AG20443 (cell line): ENCODE measurements around the gene CXCR6.

ENCODE experiments used
- DNase-seq: peaks from one replicate; pipeline ENCODE4 v3.0.0; 2012; ENCODE audit warnings: low spot score, mixed read lengths

Gene CXCR6

GRCh38 chr3:45968706-45969105 lies 25.4 kb downstream of the CXCR6 start:
- DNase-seq: peak; percentile 80

GRCh38 chr3:45969116-45969515 lies 25.9 kb downstream of the CXCR6 start:
- DNase-seq: no peak

GRCh38 chr3:45969953-45970352 lies 26.7 kb downstream of the CXCR6 start:
- DNase-seq: no peak

- DNase-seq: peak; percentile 77
Measured at GRCh38 chr3:45972534-45973402, 29.5 kb downstream of the CXCR6 start.

- no peak for DNase-seq
Measured at GRCh38 chr3:45974686-45975085, 31.4 kb downstream of the CXCR6 start.

- DNase-seq: no peak
Measured at GRCh38 chr3:45975686-45976085, 32.4 kb downstream of the CXCR6 start.

GRCh38 chr3:45976191-45977091 lies 33.2 kb downstream of the CXCR6 start:
- no peak for DNase-seq

- no peak for DNase-seq
Measured at GRCh38 chr3:45978006-45978761, 34.9 kb downstream of the CXCR6 start.

GRCh38 chr3:45979378-45979777 lies 36.1 kb downstream of the CXCR6 start:
- DNase-seq: no peak

- no peak for DNase-seq
Measured at GRCh38 chr3:45980229-45980813, 37.1 kb downstream of the CXCR6 start.

- no peak for DNase-seq
Measured at GRCh38 chr3:45980819-45981218, 37.6 kb downstream of the CXCR6 start.

GRCh38 chr3:45981346-45982074 lies 38.2 kb downstream of the CXCR6 start:
- DNase-seq: no peak

GRCh38 chr3:45983770-45984169 lies 40.5 kb downstream of the CXCR6 start:
- no peak for DNase-seq

- DNase-seq: peak; percentile 20
Measured at GRCh38 chr3:45984331-45985312, 41.4 kb downstream of the CXCR6 start.

GRCh38 chr3:45985532-45986302 lies 42.5 kb downstream of the CXCR6 start:
- peak; percentile 32 for DNase-seq

- peak; percentile 74 for DNase-seq
Measured at GRCh38 chr3:45986303-45986982, 43.2 kb downstream of the CXCR6 start.

- DNase-seq: peak; percentile 61
Measured at GRCh38 chr3:45987368-45988291, 44.4 kb downstream of the CXCR6 start.
